Measurements from ENCODE around the gene JAK2. TPM values are rescaled to one million over a fixed set of nuclear protein-coding genes. Genes with fewer than 3 reads are reported as not detected.

JAK2 gene
- total and polyA plus RNA-seq, 10 of the 15 experiments (the other 5 are each of a cell fraction or from before 2014, with no cell fraction given) = 4.1 to 22.9 (median 13.7) TPM

GRCh38 chr9:5113523-5113922 is 128.5 kb downstream of the JAK2 start:
- intact Hi-C loops (cut with micrococcal nuclease; ENCODE audit: unreplicated experiment) (no loop called here), in situ Hi-C loops (cut with MboI) (no loop called here)
- peaks cover 4% of the 10 kb centered on the region for H3K9me3 ChIP-seq (replicated peaks; ENCODE audit: control insufficient read depth, insufficient read depth, low read length)
- DNase-seq (ENCODE audit: low read depth, low spot score) (no peak), FAIRE-seq (no peak), ATAC-seq (no peak)
- no peak for TF ChIP-seq JUNB (IDR thresholded peaks at IDR 0.05)
- TF ChIP-seq MYB (IDR thresholded peaks at IDR 0.05; ENCODE audit: borderline replicate concordance, low read depth, low read length) = no peak
- TF ChIP-seq STAT3 (IDR thresholded peaks at IDR 0.05; ENCODE audit: low read depth, low read length) = no peak
- TF ChIP-seq, protein P1, sequence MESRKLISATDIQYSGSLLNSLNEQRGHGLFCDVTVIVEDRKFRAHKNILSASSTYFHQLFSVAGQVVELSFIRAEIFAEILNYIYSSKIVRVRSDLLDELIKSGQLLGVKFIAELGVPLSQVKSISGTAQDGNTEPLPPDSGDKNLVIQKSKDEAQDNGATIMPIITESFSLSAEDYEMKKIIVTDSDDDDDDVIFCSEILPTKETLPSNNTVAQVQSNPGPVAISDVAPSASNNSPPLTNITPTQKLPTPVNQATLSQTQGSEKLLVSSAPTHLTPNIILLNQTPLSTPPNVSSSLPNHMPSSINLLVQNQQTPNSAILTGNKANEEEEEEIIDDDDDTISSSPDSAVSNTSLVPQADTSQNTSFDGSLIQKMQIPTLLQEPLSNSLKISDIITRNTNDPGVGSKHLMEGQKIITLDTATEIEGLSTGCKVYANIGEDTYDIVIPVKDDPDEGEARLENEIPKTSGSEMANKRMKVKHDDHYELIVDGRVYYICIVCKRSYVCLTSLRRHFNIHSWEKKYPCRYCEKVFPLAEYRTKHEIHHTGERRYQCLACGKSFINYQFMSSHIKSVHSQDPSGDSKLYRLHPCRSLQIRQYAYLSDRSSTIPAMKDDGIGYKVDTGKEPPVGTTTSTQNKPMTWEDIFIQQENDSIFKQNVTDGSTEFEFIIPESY (IDR thresholded peaks at IDR 0.05) = no peak
- TF ChIP-seq SREBF2 (IDR thresholded peaks at IDR 0.05; ENCODE audit: low read length) = no peak
- TF ChIP-seq CHD2 (IDR thresholded peaks at IDR 0.05; ENCODE audit: borderline replicate concordance, low read depth, low read length) = no peak
- TF ChIP-seq SUZ12 (IDR thresholded peaks at IDR 0.05; ENCODE audit: unreplicated experiment) = no peak
- no peak for TF ChIP-seq TARDBP (IDR thresholded peaks at IDR 0.05; ENCODE audit: borderline replicate concordance)
- no peak for TF ChIP-seq BMI1 (IDR thresholded peaks at IDR 0.05; ENCODE audit: borderline replicate concordance)
- no peak for TF ChIP-seq RAD51 (IDR thresholded peaks at IDR 0.05)
- no peak for TF ChIP-seq ZNF384 (IDR thresholded peaks at IDR 0.05; ENCODE audit: borderline replicate concordance, low read depth, low read length)
- TF ChIP-seq PRDM15 (CRISPR knock-in tag; IDR thresholded peaks at IDR 0.05) = no peak
- TF ChIP-seq RAD21 (IDR thresholded peaks at IDR 0.05; ENCODE audit: insufficient read depth, low read depth, low read length) = no peak
- no peaks in the 10 kb centered on the region for H3K79me2 ChIP-seq (ENCODE audit: control insufficient read depth, insufficient read depth, low read length)
- no peak overlapping the region for H3K27ac ChIP-seq (ENCODE audit: control insufficient read depth, insufficient read depth)
- H3K36me3 ChIP-seq (ENCODE audit: control insufficient read depth in 2 of 2, insufficient read depth in 2 of 2, low read length in 1 of 2) = peaks cover 10 to 21% of the 10 kb centered on the region in 2 experiments
- no peaks in the 10 kb centered on the region for H3K4me1 ChIP-seq (ENCODE audit: control insufficient read depth, insufficient read depth, low read length)
- no peak overlapping the region for H3K4me2 ChIP-seq (ENCODE audit: control insufficient read depth, insufficient read depth)
- SMC1A ChIA-PET (ENCODE audit: uncharacterized antibody, unreplicated experiment) = no interaction called here
- H3K9ac ChIP-seq (ENCODE audit: control insufficient read depth, insufficient read depth, low read length) = no peak overlapping the region
- no peaks in the 10 kb centered on the region for H4K20me1 ChIP-seq (ENCODE audit: control insufficient read depth, insufficient read depth)
- RAD21 ChIA-PET (ENCODE audit: unreplicated experiment) = no interaction called here
- POLR2A ChIA-PET = no interaction called here
- WGBS (ENCODE audit: insufficient coverage, insufficient replicate concordance, low lambda C conversion rate, missing lambda C conversion rate) = 98% methylated on average over 10 of the region's 10 CpGs
- no peak overlapping the region for H2AFZ ChIP-seq (ENCODE audit: control insufficient read depth, low read depth, low read length)
- no peak overlapping the region for H3K4me3 ChIP-seq
- no TSS peak for BruUV-seq (replicated peaks)
- no peaks in the 10 kb centered on the region for H3K27me3 ChIP-seq (replicated peaks in 1 of 2; ENCODE audit: control insufficient read depth in 2 of 2, insufficient read depth in 2 of 2, low read length in 1 of 2)
- CTCF ChIA-PET = no interaction called here
